Gastroesophageal sphincter (tissue), 3 donors: Measurements from ENCODE around the gene MYO1H.

Experiments
- CTCF ChIP-seq, 4 experiments: fragments of 200-600 bp in 2 of 4; fragments of 450-650 bp in 2 of 4; sonication (generic) in 1 of 4; IDR thresholded peaks; one replicate each; pipeline ENCODE4 v1.5.1; 2017 to 2019; ENCODE audit warnings: antibody characterized with exemption in 4 of 4, mild to moderate bottlenecking in 2 of 4, moderate library complexity in 2 of 4
- EP300 ChIP-seq: sonication (generic); formaldehyde crosslinking; IDR thresholded peaks from one replicate; pipeline ENCODE4 v1.6.1; 2017; ENCODE audit warnings: antibody characterized with exemption, mild to moderate bottlenecking
- POLR2A ChIP-seq, 2 donors: fragments of 450-650 bp; IDR thresholded peaks; one replicate each; pipeline ENCODE4 v1.6.1; 2017; ENCODE audit warnings: antibody characterized with exemption in 2 of 2, mild to moderate bottlenecking in 2 of 2, moderate library complexity in 1 of 2
- POLR2AphosphoS5 ChIP-seq: sonication (generic); formaldehyde crosslinking; IDR thresholded peaks from one replicate; pipeline ENCODE4 v1.6.1; 2017; ENCODE audit warnings: antibody characterized with exemption

GRCh38 chr12:109428037-109428629 lies 80.4 kb downstream of the MYO1H start:
- TF ChIP-seq POLR2AphosphoS5 (peak; percentile 29), CTCF (IDR thresholded peaks at IDR 0.05) (peak; percentile 86 to 97 (median 94)), POLR2A (IDR thresholded peaks at IDR 0.05) (no peak), EP300 (no peak)
